ENCODE measurements around the gene DDX24.
A peak's percentile ranks its signal among the peaks of the same experiment; 100 is the strongest.

The DDX24 gene, protein sequence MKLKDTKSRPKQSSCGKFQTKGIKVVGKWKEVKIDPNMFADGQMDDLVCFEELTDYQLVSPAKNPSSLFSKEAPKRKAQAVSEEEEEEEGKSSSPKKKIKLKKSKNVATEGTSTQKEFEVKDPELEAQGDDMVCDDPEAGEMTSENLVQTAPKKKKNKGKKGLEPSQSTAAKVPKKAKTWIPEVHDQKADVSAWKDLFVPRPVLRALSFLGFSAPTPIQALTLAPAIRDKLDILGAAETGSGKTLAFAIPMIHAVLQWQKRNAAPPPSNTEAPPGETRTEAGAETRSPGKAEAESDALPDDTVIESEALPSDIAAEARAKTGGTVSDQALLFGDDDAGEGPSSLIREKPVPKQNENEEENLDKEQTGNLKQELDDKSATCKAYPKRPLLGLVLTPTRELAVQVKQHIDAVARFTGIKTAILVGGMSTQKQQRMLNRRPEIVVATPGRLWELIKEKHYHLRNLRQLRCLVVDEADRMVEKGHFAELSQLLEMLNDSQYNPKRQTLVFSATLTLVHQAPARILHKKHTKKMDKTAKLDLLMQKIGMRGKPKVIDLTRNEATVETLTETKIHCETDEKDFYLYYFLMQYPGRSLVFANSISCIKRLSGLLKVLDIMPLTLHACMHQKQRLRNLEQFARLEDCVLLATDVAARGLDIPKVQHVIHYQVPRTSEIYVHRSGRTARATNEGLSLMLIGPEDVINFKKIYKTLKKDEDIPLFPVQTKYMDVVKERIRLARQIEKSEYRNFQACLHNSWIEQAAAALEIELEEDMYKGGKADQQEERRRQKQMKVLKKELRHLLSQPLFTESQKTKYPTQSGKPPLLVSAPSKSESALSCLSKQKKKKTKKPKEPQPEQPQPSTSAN

GRCh38 chr14:94080621-94081385 lies at the start of gene DDX24, which contains the start of gene IFI27L1:
TSS of gene DDX24 (minus strand) at chr14:94081202. CDS start at chr14:94079742, 1,460 bp downstream.
TSS of gene IFI27L1 (plus strand) at chr14:94081310. CDS start at chr14:94096938, 15,628 bp downstream.
- DNase-seq (ENCODE audit: extremely low read depth in 1 of 2, low read depth in 1 of 2): peak; percentile 88 to 96

- DNase-seq (ENCODE audit: extremely low read depth in 1 of 2, low read depth in 1 of 2): no peak
Measured at GRCh38 chr14:94129758-94130414, 48.9 kb upstream of the DDX24 start.

GRCh38 chr14:94129111-94129757 lies 48.2 kb upstream of the DDX24 start, which contains the start of gene IFI27L2:
TSS of gene IFI27L2 (minus strand) at chr14:94129604. CDS start at chr14:94129564, 40 bp downstream.
- DNase-seq (ENCODE audit: extremely low read depth in 1 of 2, low read depth in 1 of 2): peak; percentile 21 to 70

DNA sequence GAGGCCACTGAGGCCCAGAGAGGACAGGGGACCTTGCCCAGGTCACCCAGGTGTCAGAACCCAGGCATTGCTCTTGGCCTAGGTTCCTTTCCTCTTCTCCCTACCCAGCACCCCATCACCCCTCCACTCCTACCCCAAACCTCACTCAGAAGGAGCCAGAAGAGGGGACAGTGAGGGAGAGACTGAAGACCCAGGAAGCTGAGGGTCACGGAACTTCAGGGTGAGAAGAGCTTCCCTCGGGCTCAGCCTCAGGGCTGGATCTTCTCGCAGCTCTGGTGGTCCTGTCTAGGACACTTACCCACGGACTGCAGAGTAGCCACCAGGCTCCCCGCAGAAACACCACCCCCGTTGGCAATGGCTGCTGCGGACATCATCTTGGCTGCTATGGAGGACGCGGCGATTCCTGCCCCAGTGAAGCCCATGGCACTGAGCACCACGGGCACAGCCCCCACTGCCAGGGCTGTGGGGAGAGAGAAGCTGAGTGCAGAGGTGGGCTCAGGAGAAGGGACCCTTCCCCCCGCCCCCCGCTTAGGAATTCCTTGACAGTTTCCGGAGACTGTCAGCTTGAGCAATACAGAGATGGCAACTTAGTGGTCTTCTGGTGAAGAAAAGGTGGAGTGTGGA lies 47.3 kb upstream of the DDX24 start:
- no peak for DNase-seq (ENCODE audit: extremely low read depth in 1 of 2, low read depth in 1 of 2)

GRCh38 chr14:94127330-94127729 lies 46.3 kb upstream of the DDX24 start:
- no peak for DNase-seq (ENCODE audit: extremely low read depth in 1 of 2, low read depth in 1 of 2)

- no peak for DNase-seq (ENCODE audit: extremely low read depth in 1 of 2, low read depth in 1 of 2)
Measured at GRCh38 chr14:94126800-94127199, 45.8 kb upstream of the DDX24 start.

- DNase-seq (ENCODE audit: extremely low read depth in 1 of 2, low read depth in 1 of 2): no peak
Measured at GRCh38 chr14:94126419-94126677, 45.3 kb upstream of the DDX24 start.

DNA sequence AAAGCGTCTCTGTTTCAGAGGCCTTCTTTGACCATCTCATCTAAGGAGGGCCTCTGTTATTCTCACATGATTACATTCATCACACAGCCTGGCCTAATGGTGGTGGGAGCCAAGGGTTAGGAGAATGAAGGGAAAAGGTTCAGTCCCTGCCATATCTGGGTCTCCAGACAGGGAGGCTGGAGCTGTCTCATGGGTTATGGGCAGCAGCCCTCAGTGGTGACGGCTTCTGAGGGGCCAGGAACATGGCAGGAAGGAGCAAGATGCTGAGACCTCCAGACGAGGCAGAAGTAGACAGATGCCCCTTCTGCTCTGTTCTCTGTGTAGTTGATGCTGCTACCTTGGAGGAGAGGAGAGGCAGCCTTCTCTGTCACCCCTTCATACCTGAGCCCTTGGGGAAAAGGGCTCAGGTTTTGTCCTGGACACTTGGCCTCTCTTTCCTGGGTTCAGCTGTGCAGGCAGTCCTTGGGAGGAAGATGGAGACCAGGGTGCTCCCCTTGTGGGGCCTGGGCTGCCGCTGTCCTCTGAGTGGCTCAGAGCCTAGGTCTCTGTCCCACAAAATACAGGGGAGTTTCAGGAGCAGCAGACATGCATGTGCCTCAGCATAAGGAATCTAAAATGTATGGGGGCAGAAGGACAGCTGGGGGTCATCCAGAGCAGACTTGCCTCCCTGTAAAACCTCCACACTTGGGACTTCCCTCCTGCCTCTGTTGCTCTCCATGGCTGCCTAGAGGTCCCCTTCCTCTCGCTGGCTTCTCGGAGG lies 44.8 kb upstream of the DDX24 start:
- DNase-seq (ENCODE audit: extremely low read depth in 1 of 2, low read depth in 1 of 2): no peak

- DNase-seq (ENCODE audit: extremely low read depth in 1 of 2, low read depth in 1 of 2): no peak
Measured at GRCh38 chr14:94124582-94125377, 43.8 kb upstream of the DDX24 start.

GRCh38 chr14:94123868-94124267 lies 42.9 kb upstream of the DDX24 start:
- DNase-seq (ENCODE audit: extremely low read depth in 1 of 2, low read depth in 1 of 2): no peak

DNA sequence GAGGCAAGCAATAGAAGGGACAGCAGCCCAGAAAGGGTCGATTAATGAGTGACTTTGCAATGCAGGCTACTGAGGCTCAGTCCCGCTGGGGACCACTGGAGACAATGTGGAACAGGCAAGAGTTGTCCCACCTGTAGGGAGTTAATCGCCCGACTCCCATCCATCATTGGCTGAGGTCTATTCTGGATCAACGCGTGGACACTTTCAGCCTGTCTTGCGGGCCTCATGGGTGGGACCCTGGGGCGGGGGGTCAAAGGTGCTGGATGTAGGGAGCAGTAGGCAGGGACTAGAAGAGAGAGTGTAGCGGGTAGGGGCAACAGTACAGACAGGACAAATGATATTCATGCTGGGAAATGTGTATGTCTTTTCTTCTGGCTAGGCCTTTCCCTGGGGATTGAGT lies 42.3 kb upstream of the DDX24 start:
- DNase-seq (ENCODE audit: extremely low read depth in 1 of 2, low read depth in 1 of 2): no peak

DNA sequence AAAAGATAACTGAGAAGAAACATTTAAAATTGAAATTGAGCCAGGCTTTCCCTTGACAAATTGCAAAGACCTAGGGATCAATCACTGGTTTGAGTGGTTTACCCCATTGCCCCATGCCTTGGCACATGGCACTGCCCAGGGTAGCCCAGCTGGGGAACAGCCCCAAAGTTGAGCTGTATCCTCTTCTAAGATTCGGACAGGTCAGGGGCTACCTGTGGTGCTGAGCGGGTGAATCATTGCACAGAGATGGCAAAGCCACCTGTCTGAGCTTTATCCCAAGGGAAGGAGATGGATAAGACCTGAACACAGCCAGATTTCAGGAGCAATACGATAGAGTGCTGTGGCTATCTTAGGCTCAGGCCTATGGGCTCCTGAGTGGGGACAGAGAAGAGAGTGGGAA lies 41.4 kb upstream of the DDX24 start:
- no peak for DNase-seq (ENCODE audit: extremely low read depth in 1 of 2, low read depth in 1 of 2)

DNA sequence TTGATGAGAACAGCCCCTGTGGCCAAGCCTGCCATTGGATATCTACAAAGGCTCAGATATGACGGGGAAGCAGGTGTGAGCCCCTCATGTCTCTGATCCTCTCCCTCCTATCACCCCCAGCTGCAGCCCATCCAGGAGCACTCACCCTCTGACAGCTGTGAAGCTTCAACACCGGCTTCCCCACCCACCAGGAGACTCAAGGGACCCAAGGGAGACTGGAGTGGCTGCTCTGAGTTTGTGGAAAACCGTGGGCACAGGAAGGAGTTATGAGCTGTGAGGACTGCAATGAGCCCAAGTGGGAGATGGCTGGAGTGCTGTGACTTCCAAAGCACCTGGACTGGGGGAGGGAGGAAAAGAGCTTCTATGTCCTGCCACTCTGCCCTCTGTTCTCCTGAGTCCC lies 40.5 kb upstream of the DDX24 start:
- no peak for DNase-seq (ENCODE audit: extremely low read depth in 1 of 2, low read depth in 1 of 2)

- DNase-seq (ENCODE audit: extremely low read depth in 1 of 2, low read depth in 1 of 2): no peak
Measured at GRCh38 chr14:94120667-94121340, 39.8 kb upstream of the DDX24 start.

GRCh38 chr14:94119071-94119470 lies 38.1 kb upstream of the DDX24 start:
- DNase-seq (ENCODE audit: extremely low read depth in 1 of 2, low read depth in 1 of 2): no peak

DNA sequence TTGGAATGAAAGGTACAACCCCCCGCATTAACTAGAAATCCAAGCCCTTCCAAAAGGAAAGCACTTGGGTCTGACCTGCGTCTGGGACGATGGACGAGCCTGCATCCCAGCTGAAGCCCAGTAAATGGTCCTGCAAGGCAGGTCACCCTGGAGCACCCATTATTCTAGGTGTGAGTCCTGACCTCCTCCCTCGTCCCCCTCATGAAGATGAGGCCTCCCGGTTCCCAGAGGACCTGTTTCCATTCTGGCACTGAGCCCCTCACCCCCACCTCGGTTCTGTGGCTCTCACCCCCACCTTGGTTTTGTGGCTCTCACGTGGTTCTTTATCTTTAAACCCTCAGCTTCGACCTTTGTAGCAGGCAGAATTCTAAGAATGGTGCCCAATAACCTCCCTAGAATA lies 36.9 kb upstream of the DDX24 start:
- no peak for DNase-seq (ENCODE audit: extremely low read depth in 1 of 2, low read depth in 1 of 2)

DNA sequence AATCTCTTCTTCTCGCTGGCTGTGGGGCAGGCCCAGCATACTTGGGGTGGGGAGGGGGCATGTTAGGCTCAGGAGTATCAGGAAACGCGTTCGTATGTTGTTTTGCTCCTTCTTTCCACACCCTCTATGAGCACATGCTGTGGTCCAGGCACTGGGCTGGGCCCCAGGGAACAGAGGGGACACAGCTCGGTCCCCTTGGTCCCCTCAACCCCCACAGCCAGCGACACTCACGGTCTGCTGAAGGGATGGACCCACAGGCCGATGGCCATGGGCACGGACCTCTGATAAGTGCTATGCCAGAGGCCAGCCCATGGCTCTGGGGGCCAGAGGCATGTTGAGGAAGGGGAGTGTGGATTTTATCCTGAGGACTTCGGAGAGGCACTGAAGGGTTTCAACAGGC lies 35.7 kb upstream of the DDX24 start:
- DNase-seq (ENCODE audit: extremely low read depth in 1 of 2, low read depth in 1 of 2): no peak

DNA sequence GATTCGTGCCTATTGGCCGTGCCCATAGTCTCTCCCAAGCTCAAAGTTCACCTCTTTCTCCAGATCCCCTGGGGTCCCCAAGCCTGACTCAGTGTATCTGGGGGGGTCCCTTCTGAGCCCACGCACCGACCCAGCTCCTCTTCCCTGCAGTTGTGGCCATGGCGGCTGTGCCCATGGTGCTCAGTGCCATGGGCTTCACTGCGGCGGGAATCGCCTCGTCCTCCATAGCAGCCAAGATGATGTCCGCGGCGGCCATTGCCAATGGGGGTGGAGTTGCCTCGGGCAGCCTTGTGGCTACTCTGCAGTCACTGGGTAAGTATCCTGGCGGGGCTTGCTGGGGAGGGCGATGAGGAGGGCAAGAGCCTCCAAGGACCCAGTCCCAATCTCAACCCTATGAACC lies 34.6 kb upstream of the DDX24 start:
- no peak for DNase-seq (ENCODE audit: extremely low read depth in 1 of 2, low read depth in 1 of 2)
